ENCODE measurements around the gene GCH1.

GRCh38 chr14:54840798-54841197, 61.8 kb downstream of the GCH1 start:
- no peak for TF ChIP-seq POLR2AphosphoS5 (IDR thresholded peaks at IDR 0.05; ENCODE audit: low read depth, low read length)
- TF ChIP-seq SP1 (IDR thresholded peaks at IDR 0.05; ENCODE audit: low read depth): no peak
- TF ChIP-seq CTCF (IDR thresholded peaks at IDR 0.05 in 2 of 3, conservative IDR thresholded peaks at IDR 0.05 in 1 of 3; ENCODE audit: borderline replicate concordance in 1 of 3, insufficient read depth in 1 of 3, low read depth in 2 of 3, low read length in 2 of 3): no peak
- TF ChIP-seq POLR2A (IDR thresholded peaks at IDR 0.05; ENCODE audit: borderline replicate concordance, extremely low read depth, insufficient read depth, insufficient read length): no peak
- no peak for TF ChIP-seq SRF (IDR thresholded peaks at IDR 0.05; ENCODE audit: low read depth)
- no peak for TF ChIP-seq ZNF274 (IDR thresholded peaks at IDR 0.05; ENCODE audit: low read depth, low read length)
- TF ChIP-seq EZH2phosphoT487 (IDR thresholded peaks at IDR 0.05; ENCODE audit: borderline replicate concordance): no peak
- TF ChIP-seq TCF7L2 (IDR thresholded peaks at IDR 0.05; ENCODE audit: borderline replicate concordance, extremely low read depth, insufficient read depth, insufficient read length): no peak
- no peak for TF ChIP-seq ZBTB33 (IDR thresholded peaks at IDR 0.05; ENCODE audit: extremely low read depth, insufficient replicate concordance, low read length)
- TF ChIP-seq EZH2 (IDR thresholded peaks at IDR 0.05): no peak
- peak; percentile 4; the same call in 1 of the 2 replicates for TF ChIP-seq RAD21 (IDR thresholded peaks at IDR 0.05; ENCODE audit: low read depth)
- TF ChIP-seq REST (IDR thresholded peaks at IDR 0.05; ENCODE audit: low read depth): no peak
- no peak for TF ChIP-seq MAX (IDR thresholded peaks at IDR 0.05)
- no peak for TF ChIP-seq JUND (IDR thresholded peaks at IDR 0.05)
